Testis (tissue), 3 donors: ENCODE data around the gene RAB26. TPM values are rescaled to one million over a fixed set of nuclear protein-coding genes. Genes with fewer than 3 reads are reported as not detected.
"Not testable (repeated sequence)": the region's sequence is repeated elsewhere in the genome, so short reads cannot be mapped to it uniquely, and the experiment has no call there.

Source experiments
- DNase-seq: peaks from one replicate; pipeline ENCODE4 v3.0.0-alpha.2; 2019
- H3K27ac ChIP-seq, 2 donors: fragments of 200-600 bp; sonication (generic); one replicate each; pipeline ENCODE4 v1.5.1; 2019
- H3K27me3 ChIP-seq: fragments of 200-600 bp; sonication (generic); one replicate; pipeline ENCODE4 v1.5.1; 2019
- H3K36me3 ChIP-seq: fragments of 200-600 bp; sonication (generic); one replicate; pipeline ENCODE4 v1.5.1; 2017; ENCODE audit warnings: low read depth; ENCODE audit errors: missing control alignments
- H3K4me1 ChIP-seq: fragments of 200-600 bp; sonication (generic); one replicate; pipeline ENCODE4 v1.5.1; 2019
- H3K4me3 ChIP-seq, 2 donors: fragments of 200-600 bp; sonication (generic); one replicate each; pipeline ENCODE4 v1.5.1; 2017 to 2019
- H3K9me3 ChIP-seq: fragments of 200-600 bp; sonication (generic); one replicate; pipeline ENCODE4 v1.5.1; 2017
- POLR2A ChIP-seq: fragments of 450-650 bp; IDR thresholded peaks from one replicate; pipeline ENCODE4 v1.6.1; 2017; ENCODE audit warnings: antibody characterized with exemption, mild to moderate bottlenecking, moderate library complexity
- WGBS, 2 donors: methylation state at CpG; one replicate each; pipeline ENCODE4 v1.1.5; 2018; 5-methylcytosine and 5-hydroxymethylcytosine counted together
- intact Hi-C: fragments of 100-400 bp; cut with DNase I; formaldehyde crosslinking; loops from one replicate; pipeline ENCODE4 v1.15.1; 2023; ENCODE audit warnings: low total_unique reads
- polyA plus RNA-seq: library from polyadenylated mRNA; stranded (reverse); fragments of 350-450 nt; fragmentation: Illumina TruSeq; extraction: RNeasy Lipid Tissue Mini Kit (QIAGEN cat#74804); gene quantifications from one replicate; pipeline ENCODE4 v1.2.3, GENCODE V29; 2014; ENCODE audit warnings: low read depth, low replicate concordance; ENCODE audit not compliant: insufficient read depth
- total RNA-seq, 2 donors: library from RNA; depleted of rRNA; stranded (reverse); fragments of >200 nt; gene quantifications; one replicate each; pipeline ENCODE4 v1.2.3, GENCODE V29; 2016
- TF ChIP-seq, protein P1 (sequence below), 3 experiments: fragments of 450-650 bp in 2 of 3; fragments of 200-600 bp in 1 of 3; sonication (generic) in 1 of 3; IDR thresholded peaks; one replicate each; pipeline ENCODE4 v1.5.1; 2016 to 2019; ENCODE audit warnings: antibody characterized with exemption in 3 of 3, mild to moderate bottlenecking in 2 of 3, moderate library complexity in 1 of 3

The RAB26 gene
- total and polyA plus RNA-seq, 3 donors from 2014 or later, result 1.5 to 3.6 (median 3.2) TPM

DNA sequence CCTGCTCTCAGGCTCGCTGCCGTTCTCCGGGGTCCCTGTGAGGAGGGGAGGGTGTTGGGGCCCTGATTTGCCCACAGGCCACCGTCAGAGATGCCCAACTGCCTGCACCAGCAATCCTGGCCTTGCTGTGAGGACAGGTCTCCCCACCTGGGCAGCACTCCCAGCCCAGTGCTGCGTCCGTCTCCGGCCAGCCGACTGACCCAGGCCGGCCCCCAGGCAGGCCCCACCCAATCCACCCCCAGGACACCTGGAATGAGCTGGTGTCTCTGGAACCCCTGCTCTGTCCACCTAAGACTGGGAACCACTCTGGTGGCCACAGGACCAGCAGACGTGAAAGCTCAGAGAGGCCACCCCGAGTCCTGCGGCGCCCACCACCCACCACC, 32.8 kb upstream of the RAB26 start:
- intact Hi-C loops, result no loop called here
- Histone ChIP-seq H3K36me3 (no peaks in the 10 kb centered on the region), H3K27me3 (no peaks in the 10 kb centered on the region), H3K4me3 (no peak overlapping the region), H3K9me3 (no peaks in the 10 kb centered on the region), H3K4me1 (no peaks in the 10 kb centered on the region), H3K27ac (no peak overlapping the region)
- no peak for DNase-seq
- TF ChIP-seq, protein P1, sequence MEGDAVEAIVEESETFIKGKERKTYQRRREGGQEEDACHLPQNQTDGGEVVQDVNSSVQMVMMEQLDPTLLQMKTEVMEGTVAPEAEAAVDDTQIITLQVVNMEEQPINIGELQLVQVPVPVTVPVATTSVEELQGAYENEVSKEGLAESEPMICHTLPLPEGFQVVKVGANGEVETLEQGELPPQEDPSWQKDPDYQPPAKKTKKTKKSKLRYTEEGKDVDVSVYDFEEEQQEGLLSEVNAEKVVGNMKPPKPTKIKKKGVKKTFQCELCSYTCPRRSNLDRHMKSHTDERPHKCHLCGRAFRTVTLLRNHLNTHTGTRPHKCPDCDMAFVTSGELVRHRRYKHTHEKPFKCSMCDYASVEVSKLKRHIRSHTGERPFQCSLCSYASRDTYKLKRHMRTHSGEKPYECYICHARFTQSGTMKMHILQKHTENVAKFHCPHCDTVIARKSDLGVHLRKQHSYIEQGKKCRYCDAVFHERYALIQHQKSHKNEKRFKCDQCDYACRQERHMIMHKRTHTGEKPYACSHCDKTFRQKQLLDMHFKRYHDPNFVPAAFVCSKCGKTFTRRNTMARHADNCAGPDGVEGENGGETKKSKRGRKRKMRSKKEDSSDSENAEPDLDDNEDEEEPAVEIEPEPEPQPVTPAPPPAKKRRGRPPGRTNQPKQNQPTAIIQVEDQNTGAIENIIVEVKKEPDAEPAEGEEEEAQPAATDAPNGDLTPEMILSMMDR (IDR thresholded peaks at IDR 0.05), result no peak
- no peak for TF ChIP-seq POLR2A
- 94% methylated on average over 9 of the region's 13 CpGs; no CpG with 5 or more reads in 1 of the 2 donors for WGBS, 2 donors

DNA sequence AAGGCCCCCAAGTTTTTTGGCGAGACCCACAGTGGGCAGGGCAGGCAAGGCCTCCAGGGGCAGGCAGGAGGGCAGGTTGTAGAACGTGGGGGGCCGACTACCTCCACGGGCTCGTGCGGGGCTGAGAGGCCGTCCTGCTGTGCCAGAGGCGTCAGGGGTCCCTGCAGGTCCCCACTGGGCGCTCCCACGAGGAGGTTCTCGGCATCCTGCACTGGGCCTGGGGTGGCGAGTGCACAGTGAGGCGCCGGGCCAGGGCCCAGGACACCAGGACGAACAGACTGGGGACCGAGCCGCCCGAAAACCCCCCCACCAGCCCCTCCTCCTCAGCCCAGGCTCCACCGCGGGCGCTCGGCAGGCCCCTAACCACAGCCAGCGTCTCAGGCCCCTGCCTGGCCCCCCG, 32.0 kb upstream of the RAB26 start:
- H3K9me3 ChIP-seq, H3K36me3 ChIP-seq, H3K27me3 ChIP-seq, intact Hi-C loops, H3K4me1 ChIP-seq, H3K4me3 ChIP-seq, DNase-seq, H3K27ac ChIP-seq: not testable (repeated sequence)
- 76% methylated on average over 8 of the region's 24 CpGs; no CpG with 5 or more reads in 1 of the 2 donors for WGBS, 2 donors

- H3K4me1 ChIP-seq, H3K27me3 ChIP-seq, H3K27ac ChIP-seq, intact Hi-C loops, H3K9me3 ChIP-seq, H3K4me3 ChIP-seq, H3K36me3 ChIP-seq, DNase-seq: not testable (repeated sequence)
- 96 to 100% methylated on average over 1 to 17 of the region's 25 CpGs for WGBS, 2 donors
Measured at GRCh38 chr16:2117341-2117740, 31.1 kb upstream of the RAB26 start.

DNA sequence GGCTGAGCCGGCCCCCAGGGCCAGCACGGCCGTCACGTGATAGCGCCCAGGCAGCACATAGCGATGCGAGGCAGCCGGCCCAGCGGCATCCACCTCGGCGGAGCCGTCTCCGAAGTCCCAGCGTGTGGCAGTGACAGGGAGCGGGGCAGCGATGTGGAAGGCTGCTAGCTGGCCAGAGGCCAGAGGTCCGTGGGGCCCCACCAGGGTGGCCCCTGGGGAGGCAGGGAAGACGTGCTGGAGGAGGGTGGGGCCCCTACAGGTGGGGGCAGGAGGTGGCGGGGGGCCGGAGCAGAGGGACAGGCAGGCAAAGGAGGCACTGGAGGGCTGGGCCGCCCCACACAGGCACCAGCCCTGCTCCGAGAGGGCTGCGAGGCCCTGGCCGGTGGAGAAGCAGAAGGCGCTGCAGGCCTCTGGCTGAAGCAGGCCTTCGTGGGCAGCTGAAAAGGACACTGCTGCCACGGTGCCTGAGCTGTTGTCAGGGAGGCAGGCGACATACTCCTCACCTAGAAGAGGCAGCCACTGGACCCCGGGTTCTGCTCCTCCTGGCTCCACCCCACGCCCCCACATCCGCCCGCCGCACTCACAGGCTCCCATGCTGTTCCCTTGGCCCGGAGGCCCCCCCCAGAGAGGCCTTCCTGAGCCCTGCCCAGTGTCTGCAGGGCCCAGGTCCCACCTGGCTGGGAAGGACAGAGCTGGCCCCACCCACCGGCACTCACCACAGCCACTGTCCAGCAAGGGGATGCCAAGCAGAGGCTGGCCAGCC, 30.3 kb upstream of the RAB26 start:
- intact Hi-C loops, H3K36me3 ChIP-seq, H3K27ac ChIP-seq, H3K9me3 ChIP-seq, H3K4me3 ChIP-seq, H3K27me3 ChIP-seq, H3K4me1 ChIP-seq, DNase-seq: not testable (repeated sequence)
- 52% methylated on average over 11 of the region's 35 CpGs; no CpG with 5 or more reads in 1 of the 2 donors for WGBS, 2 donors

DNA sequence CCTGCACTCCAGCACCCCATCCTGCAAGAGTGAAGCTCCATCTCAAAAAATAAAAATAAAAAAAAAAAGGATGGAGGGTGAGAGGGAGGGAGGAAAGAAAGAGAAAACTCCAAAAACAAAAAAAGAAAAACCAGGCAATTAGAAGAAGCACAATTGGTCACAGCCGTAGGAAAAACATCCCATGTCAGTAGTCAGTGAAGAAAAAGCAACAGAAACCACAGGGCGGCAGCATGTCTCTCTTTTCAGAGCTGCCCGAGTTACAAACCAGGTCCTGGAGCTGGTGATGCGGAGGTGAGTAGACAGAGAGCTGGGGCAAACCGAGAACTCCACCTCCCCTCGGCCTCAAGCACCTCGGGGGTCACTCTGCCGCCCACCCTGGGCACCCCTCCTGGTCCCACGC, 27.1 kb upstream of the RAB26 start:
- H3K9me3 ChIP-seq, H3K36me3 ChIP-seq, H3K27me3 ChIP-seq, H3K4me3 ChIP-seq, intact Hi-C loops: not testable (repeated sequence)
- WGBS, 2 donors, result 22 to 34% methylated on average over 8 to 9 of the region's 9 CpGs
- peak overlapping the region in 1 of 2 donors; percentile 50 for H3K27ac ChIP-seq
- DNase-seq, result peak; percentile 79
- H3K4me1 ChIP-seq, result peaks cover 34% of the 10 kb centered on the region
- TF ChIP-seq, protein P1 (IDR thresholded peaks at IDR 0.05), result peak in 1 of 3 experiments; percentile 39

- no peaks in the 10 kb centered on the region for H3K27me3 ChIP-seq
- intact Hi-C loops, result no loop called here
- H3K9me3 ChIP-seq, result no peaks in the 10 kb centered on the region
- peaks cover 40% of the 10 kb centered on the region for H3K4me1 ChIP-seq
- H3K36me3 ChIP-seq, result no peaks in the 10 kb centered on the region
- TF ChIP-seq, protein P1 (IDR thresholded peaks at IDR 0.05), result no peak
- TF ChIP-seq POLR2A, result no peak
- H3K4me3 ChIP-seq, result no peak overlapping the region
- DNase-seq, result no peak
- WGBS, 2 donors, result 52 to 100% methylated on average over 1 to 18 of the region's 19 CpGs
- H3K27ac ChIP-seq, result peak overlapping the region in 1 of 2 donors; percentile 50
Measured at GRCh38 chr16:2121853-2122252, 26.6 kb upstream of the RAB26 start.
